HUDEP-2 (cell line): ENCODE results near the gene GNGT2.
"Not testable (repeated sequence)": the region's sequence is repeated elsewhere in the genome, so short reads cannot be mapped to it uniquely, and the experiment has no call there.

Experiments
- DNase-seq, 76 experiments: peaks; one replicate each; lab custom pipeline; 2025; ENCODE audit not compliant: unreplicated experiment in 76 of 76; lab: John Stamatoyannopoulos, UW

GNGT2 gene

GRCh38 chr17:49180998-49181635 lies 29.3 kb downstream of the GNGT2 start:
- DNase-seq = no peak

- peak in 50 of 76 experiments; percentile 4 to 67 (median 26) for DNase-seq
Observed at GRCh38 chr17:49180303-49180702, 30.1 kb downstream of the GNGT2 start.

- DNase-seq = not testable (repeated sequence)
Observed at GRCh38 chr17:49175978-49176377, 34.4 kb downstream of the GNGT2 start.

GRCh38 chr17:49170711-49171110 lies 39.7 kb downstream of the GNGT2 start:
- DNase-seq = not testable (repeated sequence)

- no peak for DNase-seq
Observed at GRCh38 chr17:49170216-49170615, 40.2 kb downstream of the GNGT2 start.

- no peak for DNase-seq
Observed at GRCh38 chr17:49168706-49169105, 41.7 kb downstream of the GNGT2 start.

- DNase-seq = no peak
Observed at GRCh38 chr17:49165143-49165542, 45.2 kb downstream of the GNGT2 start.

GRCh38 chr17:49162866-49163265 lies 47.5 kb downstream of the GNGT2 start:
- no peak for DNase-seq

- DNase-seq = peak in 4 of 76 experiments; percentile 3 to 28 (median 12)
Observed at GRCh38 chr17:49157784-49158183, 52.6 kb downstream of the GNGT2 start.

GRCh38 chr17:49156256-49156655 lies 54.1 kb downstream of the GNGT2 start:
- DNase-seq = no peak
